Measurements from ENCODE around the gene TYW1. TPM values are rescaled to one million over a fixed set of nuclear protein-coding genes. Genes with fewer than 3 reads are reported as not detected.
"Not testable (repeated sequence)": the region's sequence is repeated elsewhere in the genome, so short reads cannot be mapped to it uniquely, and the experiment has no call there.

TYW1 gene
- total RNA-seq, 1 donor: 14.8 TPM

DNA sequence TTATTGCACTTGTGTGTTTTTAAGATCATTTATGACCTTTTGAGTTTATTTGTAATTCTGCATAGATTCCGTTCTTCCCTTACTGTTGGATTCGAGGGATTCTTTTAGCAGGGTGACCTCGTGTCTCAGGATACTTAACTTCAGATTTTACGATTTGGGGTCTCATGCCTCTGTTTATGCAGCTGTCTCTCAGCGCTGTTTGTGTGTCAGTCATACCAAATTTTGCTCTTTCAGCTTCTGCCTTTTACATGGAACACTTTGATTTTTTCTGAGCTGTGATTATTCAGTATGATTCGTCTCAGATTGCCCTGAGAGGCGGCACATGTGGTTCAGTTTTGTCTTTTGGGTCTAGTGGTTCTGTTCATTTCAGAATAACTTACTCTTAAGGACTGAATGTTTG is 236.9 kb downstream of the TYW1 start:
- H3K79me2 ChIP-seq (ENCODE audit: insufficient read depth, low read length); DNase-seq (ENCODE audit: insufficient read length, low spot score, missing footprints): not testable (repeated sequence)

DNA sequence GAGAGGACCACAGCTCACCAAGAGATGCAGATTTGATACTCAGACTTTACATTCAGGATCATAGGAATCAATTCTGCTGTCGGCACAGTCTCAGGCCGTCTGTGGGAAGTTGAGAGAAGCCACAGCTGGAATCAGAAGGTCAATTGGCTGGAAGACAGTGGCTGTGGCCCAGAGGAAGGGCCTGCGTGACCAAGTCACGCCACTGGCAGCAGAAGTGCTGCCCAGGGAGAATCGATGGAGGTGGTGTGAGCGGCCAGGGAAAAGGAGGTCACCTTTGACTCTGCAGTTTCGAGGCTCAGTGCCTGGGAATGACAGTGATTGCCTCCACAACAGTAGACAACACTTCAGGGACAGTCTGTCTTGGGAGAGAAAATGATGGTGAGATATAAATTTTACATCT is 239.6 kb downstream of the TYW1 start:
- H3K9me3 ChIP-seq (ENCODE audit: low read depth, low read length); DNase-seq (ENCODE audit: insufficient read length, low spot score, missing footprints); H3K27me3 ChIP-seq (ENCODE audit: insufficient read depth, low read length); H4K20me1 ChIP-seq (ENCODE audit: insufficient read depth, low read length); H3K79me2 ChIP-seq (ENCODE audit: insufficient read depth, low read length); H3K36me3 ChIP-seq (ENCODE audit: insufficient read depth, low read length); H3K4me2 ChIP-seq (ENCODE audit: insufficient read depth, low read length); H3K4me1 ChIP-seq (ENCODE audit: insufficient read depth, low read length); H3K27ac ChIP-seq (ENCODE audit: low read depth, low read length); H3K4me3 ChIP-seq (ENCODE audit: insufficient read depth, low read length); H2AFZ ChIP-seq (ENCODE audit: low read length): not testable (repeated sequence)

More for the DNA sequence above, 236.9 kb downstream of the TYW1 start:
- not testable (repeated sequence) for H3K9me3 ChIP-seq (ENCODE audit: low read depth, low read length); H3K4me1 ChIP-seq (ENCODE audit: insufficient read depth, low read length); H3K27me3 ChIP-seq (ENCODE audit: insufficient read depth, low read length); H3K36me3 ChIP-seq (ENCODE audit: insufficient read depth, low read length); H3K4me3 ChIP-seq (ENCODE audit: insufficient read depth, low read length); H2AFZ ChIP-seq (ENCODE audit: low read length); H4K20me1 ChIP-seq (ENCODE audit: insufficient read depth, low read length); H3K27ac ChIP-seq (ENCODE audit: low read depth, low read length); H3K4me2 ChIP-seq (ENCODE audit: insufficient read depth, low read length)

DNA sequence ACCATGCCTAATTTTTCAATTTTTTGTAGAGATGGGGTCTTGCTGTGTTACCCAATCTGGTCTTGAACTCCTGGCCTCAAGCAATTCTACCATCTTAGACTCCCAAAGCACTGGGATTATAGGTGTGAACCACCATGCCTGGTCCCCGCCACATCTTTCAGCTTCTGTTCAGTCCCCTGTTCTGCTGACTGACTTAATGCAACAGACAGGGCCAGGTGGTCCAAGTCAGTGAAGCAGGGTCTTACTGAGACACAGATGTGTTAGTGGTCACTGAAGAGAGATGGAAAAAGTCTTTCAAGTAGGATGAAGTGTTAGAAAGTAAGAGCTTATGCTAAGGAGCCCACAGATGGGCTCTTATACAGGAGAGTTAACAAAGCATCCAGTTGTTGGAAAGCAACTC is 246.2 kb downstream of the TYW1 start:
- not testable (repeated sequence) for H3K4me3 ChIP-seq (ENCODE audit: insufficient read depth, low read length); H2AFZ ChIP-seq (ENCODE audit: low read length); DNase-seq (ENCODE audit: insufficient read length, low spot score, missing footprints); H4K20me1 ChIP-seq (ENCODE audit: insufficient read depth, low read length); H3K36me3 ChIP-seq (ENCODE audit: insufficient read depth, low read length); H3K4me1 ChIP-seq (ENCODE audit: insufficient read depth, low read length); H3K4me2 ChIP-seq (ENCODE audit: insufficient read depth, low read length); H3K27ac ChIP-seq (ENCODE audit: low read depth, low read length); H3K9me3 ChIP-seq (ENCODE audit: low read depth, low read length); H3K79me2 ChIP-seq (ENCODE audit: insufficient read depth, low read length); H3K27me3 ChIP-seq (ENCODE audit: insufficient read depth, low read length)

DNA sequence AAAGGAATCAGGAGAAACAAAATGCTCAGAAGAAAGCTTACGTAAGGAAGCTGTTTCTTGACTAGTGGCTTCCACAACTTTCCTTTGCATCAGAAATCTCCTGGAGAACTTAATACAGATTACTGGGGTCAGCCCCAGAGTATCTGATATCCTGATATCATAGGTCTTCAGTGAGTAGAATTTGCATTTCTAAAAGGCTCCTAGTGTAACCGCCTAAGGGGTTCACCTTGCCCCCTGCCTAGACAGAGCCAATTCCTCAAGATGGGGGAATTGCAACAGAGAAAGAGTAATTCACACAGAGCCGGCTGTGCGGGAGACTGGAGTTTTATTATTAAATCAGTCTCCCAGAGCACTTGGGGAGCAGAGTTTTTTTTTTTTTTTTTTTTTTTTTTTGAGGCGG is 251.7 kb downstream of the TYW1 start:
- H3K27ac ChIP-seq (ENCODE audit: low read depth, low read length); H3K4me3 ChIP-seq (ENCODE audit: insufficient read depth, low read length); H3K27me3 ChIP-seq (ENCODE audit: insufficient read depth, low read length); DNase-seq (ENCODE audit: insufficient read length, low spot score, missing footprints); H3K9me3 ChIP-seq (ENCODE audit: low read depth, low read length); H3K4me1 ChIP-seq (ENCODE audit: insufficient read depth, low read length); H3K4me2 ChIP-seq (ENCODE audit: insufficient read depth, low read length); H3K36me3 ChIP-seq (ENCODE audit: insufficient read depth, low read length); H2AFZ ChIP-seq (ENCODE audit: low read length); H4K20me1 ChIP-seq (ENCODE audit: insufficient read depth, low read length); H3K79me2 ChIP-seq (ENCODE audit: insufficient read depth, low read length): not testable (repeated sequence)

DNA sequence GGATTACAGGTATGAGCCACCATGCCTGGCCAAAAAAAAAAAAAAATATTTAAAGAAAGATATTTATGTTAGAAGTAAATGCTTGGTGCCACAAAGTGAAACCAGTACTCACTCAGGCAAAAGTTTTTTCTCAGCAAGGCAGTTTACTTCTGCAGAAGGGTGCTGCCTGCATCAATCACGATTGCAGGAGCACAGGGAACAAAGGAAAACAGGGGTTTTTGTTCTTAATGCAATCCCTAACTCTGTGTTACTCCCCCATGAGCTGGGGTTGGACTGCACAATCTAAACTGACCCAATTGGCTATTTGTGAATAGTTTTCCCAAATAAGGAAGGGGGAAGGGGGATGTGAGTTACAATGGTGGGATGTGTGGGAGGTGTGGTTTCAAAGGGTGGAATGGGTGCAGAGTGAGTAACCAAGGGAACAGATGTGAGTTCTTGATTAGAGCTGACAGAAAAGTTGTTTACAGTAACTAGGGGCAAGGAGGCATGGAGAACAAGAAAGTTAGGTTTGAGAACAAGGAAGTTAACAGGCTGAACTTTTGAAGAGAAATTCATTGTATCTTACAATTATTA is 255.4 kb downstream of the TYW1 start:
- Histone ChIP-seq H3K27ac (ENCODE audit: low read depth, low read length) (no peak overlapping the region), H3K9me3 (ENCODE audit: low read depth, low read length) (peaks cover 2% of the 10 kb centered on the region), H3K27me3 (ENCODE audit: insufficient read depth, low read length) (no peaks in the 10 kb centered on the region), H4K20me1 (ENCODE audit: insufficient read depth, low read length) (no peaks in the 10 kb centered on the region), H3K4me3 (ENCODE audit: insufficient read depth, low read length) (no peak overlapping the region), H3K36me3 (ENCODE audit: insufficient read depth, low read length) (no peaks in the 10 kb centered on the region), H3K4me1 (ENCODE audit: insufficient read depth, low read length) (no peaks in the 10 kb centered on the region), H3K4me2 (ENCODE audit: insufficient read depth, low read length) (no peak overlapping the region), H3K79me2 (ENCODE audit: insufficient read depth, low read length) (no peaks in the 10 kb centered on the region), H2AFZ (ENCODE audit: low read length) (no peak overlapping the region)
- no peak for DNase-seq (ENCODE audit: insufficient read length, low spot score, missing footprints)
- TF ChIP-seq, protein P1, sequence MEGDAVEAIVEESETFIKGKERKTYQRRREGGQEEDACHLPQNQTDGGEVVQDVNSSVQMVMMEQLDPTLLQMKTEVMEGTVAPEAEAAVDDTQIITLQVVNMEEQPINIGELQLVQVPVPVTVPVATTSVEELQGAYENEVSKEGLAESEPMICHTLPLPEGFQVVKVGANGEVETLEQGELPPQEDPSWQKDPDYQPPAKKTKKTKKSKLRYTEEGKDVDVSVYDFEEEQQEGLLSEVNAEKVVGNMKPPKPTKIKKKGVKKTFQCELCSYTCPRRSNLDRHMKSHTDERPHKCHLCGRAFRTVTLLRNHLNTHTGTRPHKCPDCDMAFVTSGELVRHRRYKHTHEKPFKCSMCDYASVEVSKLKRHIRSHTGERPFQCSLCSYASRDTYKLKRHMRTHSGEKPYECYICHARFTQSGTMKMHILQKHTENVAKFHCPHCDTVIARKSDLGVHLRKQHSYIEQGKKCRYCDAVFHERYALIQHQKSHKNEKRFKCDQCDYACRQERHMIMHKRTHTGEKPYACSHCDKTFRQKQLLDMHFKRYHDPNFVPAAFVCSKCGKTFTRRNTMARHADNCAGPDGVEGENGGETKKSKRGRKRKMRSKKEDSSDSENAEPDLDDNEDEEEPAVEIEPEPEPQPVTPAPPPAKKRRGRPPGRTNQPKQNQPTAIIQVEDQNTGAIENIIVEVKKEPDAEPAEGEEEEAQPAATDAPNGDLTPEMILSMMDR (IDR thresholded peaks at IDR 0.05; ENCODE audit: extremely low read depth, low read depth, low read length): no peak

DNA sequence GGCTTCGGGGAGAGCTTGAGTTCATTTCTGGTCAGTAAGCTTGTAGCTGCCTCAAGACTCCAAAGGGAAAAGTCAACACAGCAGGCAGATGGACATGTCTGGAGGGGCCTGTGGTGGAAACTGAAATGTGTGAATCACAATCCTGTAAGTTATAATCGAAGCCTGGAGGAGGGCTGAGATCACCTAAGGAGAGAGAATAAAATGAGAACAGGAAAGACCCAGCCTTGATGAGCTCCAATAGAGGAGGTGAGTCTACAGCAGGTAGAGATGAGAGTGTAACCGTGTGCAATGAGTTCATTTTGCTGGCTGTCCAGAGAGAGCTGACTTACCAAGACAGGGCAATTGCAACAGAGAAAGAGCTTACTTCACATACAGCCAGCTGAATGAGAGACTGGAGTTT is 258.4 kb downstream of the TYW1 start:
- H3K4me1 ChIP-seq (ENCODE audit: insufficient read depth, low read length); H3K36me3 ChIP-seq (ENCODE audit: insufficient read depth, low read length); H3K4me2 ChIP-seq (ENCODE audit: insufficient read depth, low read length); DNase-seq (ENCODE audit: insufficient read length, low spot score, missing footprints); H3K79me2 ChIP-seq (ENCODE audit: insufficient read depth, low read length); H3K9me3 ChIP-seq (ENCODE audit: low read depth, low read length); H4K20me1 ChIP-seq (ENCODE audit: insufficient read depth, low read length); H3K27me3 ChIP-seq (ENCODE audit: insufficient read depth, low read length); H3K27ac ChIP-seq (ENCODE audit: low read depth, low read length); H3K4me3 ChIP-seq (ENCODE audit: insufficient read depth, low read length); H2AFZ ChIP-seq (ENCODE audit: low read length): not testable (repeated sequence)

DNA sequence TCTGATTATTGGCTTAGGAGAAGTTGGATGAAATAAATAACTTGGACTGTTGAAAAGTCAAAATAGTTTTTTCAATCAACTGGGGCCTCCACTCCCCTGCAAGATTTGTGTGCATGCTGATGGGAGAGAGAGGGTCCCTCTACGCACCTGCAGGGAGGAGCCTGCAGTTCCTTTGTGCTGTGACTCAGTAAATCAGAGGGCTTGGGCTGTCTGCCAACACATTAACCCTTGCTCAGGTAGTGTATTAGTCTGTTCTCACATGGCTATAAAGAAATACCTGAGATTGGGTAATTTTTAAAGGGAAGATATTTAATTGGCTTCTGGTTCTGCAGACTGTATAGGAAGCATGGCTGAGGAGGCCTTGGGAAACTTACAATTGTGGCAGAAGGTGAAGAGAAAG is 261.1 kb downstream of the TYW1 start:
- not testable (repeated sequence) for H3K9me3 ChIP-seq (ENCODE audit: low read depth, low read length); H3K4me1 ChIP-seq (ENCODE audit: insufficient read depth, low read length); H3K27me3 ChIP-seq (ENCODE audit: insufficient read depth, low read length); H3K27ac ChIP-seq (ENCODE audit: low read depth, low read length); H2AFZ ChIP-seq (ENCODE audit: low read length); H3K36me3 ChIP-seq (ENCODE audit: insufficient read depth, low read length); H3K4me3 ChIP-seq (ENCODE audit: insufficient read depth, low read length); DNase-seq (ENCODE audit: insufficient read length, low spot score, missing footprints); H3K4me2 ChIP-seq (ENCODE audit: insufficient read depth, low read length); H4K20me1 ChIP-seq (ENCODE audit: insufficient read depth, low read length); H3K79me2 ChIP-seq (ENCODE audit: insufficient read depth, low read length)

DNA sequence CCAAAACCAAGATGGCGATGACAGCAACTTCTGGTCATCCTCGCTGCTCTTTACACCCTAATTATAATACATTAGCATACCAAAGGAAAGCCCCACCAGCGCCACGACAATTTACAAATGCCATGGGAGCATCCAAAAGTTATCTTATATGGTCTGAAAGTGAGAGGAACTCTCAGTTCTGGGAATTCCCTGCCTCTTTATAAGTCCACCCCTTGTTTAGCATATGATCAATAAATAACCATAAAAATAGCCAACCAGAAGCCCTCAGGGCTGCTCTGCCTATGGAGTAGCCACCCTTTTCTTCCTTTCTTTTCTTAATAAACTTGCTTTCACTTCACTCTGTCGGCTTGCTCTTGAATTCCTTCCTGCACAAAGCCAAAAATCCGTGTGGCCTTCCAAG is 262.7 kb downstream of the TYW1 start:
- H4K20me1 ChIP-seq (ENCODE audit: insufficient read depth, low read length); H3K27me3 ChIP-seq (ENCODE audit: insufficient read depth, low read length); H3K36me3 ChIP-seq (ENCODE audit: insufficient read depth, low read length); H3K4me3 ChIP-seq (ENCODE audit: insufficient read depth, low read length); H3K4me1 ChIP-seq (ENCODE audit: insufficient read depth, low read length); H3K9me3 ChIP-seq (ENCODE audit: low read depth, low read length); DNase-seq (ENCODE audit: insufficient read length, low spot score, missing footprints); H3K27ac ChIP-seq (ENCODE audit: low read depth, low read length); H2AFZ ChIP-seq (ENCODE audit: low read length); H3K79me2 ChIP-seq (ENCODE audit: insufficient read depth, low read length); H3K4me2 ChIP-seq (ENCODE audit: insufficient read depth, low read length): not testable (repeated sequence)
